Breast epithelium (tissue), 4 donors: Measurements from ENCODE around the gene KCTD10. TPM values are rescaled to one million over a fixed set of nuclear protein-coding genes. Genes with fewer than 3 reads are reported as not detected.

Experiments used
- DNase-seq, 2 donors: peaks; one replicate each; pipeline ENCODE4 v3.0.0-alpha.2; 2019; ENCODE audit warnings: low spot score in 2 of 2
- H3K27ac ChIP-seq, 2 donors: fragments of 200-600 bp; sonication (generic) in 1 of 2; one replicate each; pipeline ENCODE4 v1.5.1; 2016 to 2019; ENCODE audit warnings: mild to moderate bottlenecking in 1 of 2
- H3K27me3 ChIP-seq, 2 donors: fragments of 200-600 bp; sonication (generic) in 1 of 2; one replicate each; pipeline versions ENCODE4 v1.5.1 to v1.6.0; 2017 to 2019; ENCODE audit warnings: control low read depth in 1 of 2, mild to moderate bottlenecking in 1 of 2
- H3K36me3 ChIP-seq: fragments of 200-600 bp; one replicate; pipeline ENCODE4 v1.5.1; 2019
- H3K4me1 ChIP-seq, 2 donors: fragments of 200-600 bp; sonication (generic); one replicate each; pipeline ENCODE4 v1.5.1; 2016 to 2019; ENCODE audit warnings: control low read depth in 1 of 2
- H3K4me3 ChIP-seq, 3 donors: fragments of 200-600 bp; sonication (generic); 1 replicate in 2 of 3; 2 replicates in 1 of 3; pipeline ENCODE4 v1.5.1; 2016 to 2019; ENCODE audit warnings: mild to moderate bottlenecking in 3 of 3, moderate library complexity in 2 of 3
- H3K9me3 ChIP-seq, 2 donors: fragments of 200-600 bp; sonication (generic) in 1 of 2; one replicate each; pipeline ENCODE4 v1.5.1; 2016 to 2019; ENCODE audit warnings: control low read depth in 1 of 2
- POLR2A ChIP-seq: fragments of 450-650 bp; IDR thresholded peaks from one replicate; pipeline ENCODE4 v1.6.1; 2016; ENCODE audit warnings: antibody characterized with exemption, mild to moderate bottlenecking, moderate library complexity
- POLR2AphosphoS5 ChIP-seq, 3 donors: sonication (generic); formaldehyde crosslinking; IDR thresholded peaks; one replicate each; pipeline ENCODE4 v1.6.1; 2017; ENCODE audit warnings: antibody characterized with exemption in 3 of 3
- intact Hi-C: fragments of 100-400 bp; cut with DNase I; formaldehyde crosslinking; loops from one replicate; pipeline ENCODE4 v1.15.1; 2023; ENCODE audit warnings: low total_unique reads
- total RNA-seq, 3 donors: library from RNA; depleted of rRNA; stranded (reverse); fragments of >200 nt; gene quantifications; one replicate each; pipeline ENCODE4 v1.1.0, GENCODE V29; 2016
- TF ChIP-seq, protein P1 (sequence below), 3 donors: fragments of 450-650 bp; IDR thresholded peaks; one replicate each; pipeline ENCODE4 v1.5.1; 2016 to 2017; ENCODE audit warnings: antibody characterized with exemption in 3 of 3, mild to moderate bottlenecking in 3 of 3, moderate library complexity in 3 of 3

The KCTD10 gene
- total RNA-seq, 3 donors from 2014 or later: 65.3 to 86.2 (median 70.4) TPM

DNA sequence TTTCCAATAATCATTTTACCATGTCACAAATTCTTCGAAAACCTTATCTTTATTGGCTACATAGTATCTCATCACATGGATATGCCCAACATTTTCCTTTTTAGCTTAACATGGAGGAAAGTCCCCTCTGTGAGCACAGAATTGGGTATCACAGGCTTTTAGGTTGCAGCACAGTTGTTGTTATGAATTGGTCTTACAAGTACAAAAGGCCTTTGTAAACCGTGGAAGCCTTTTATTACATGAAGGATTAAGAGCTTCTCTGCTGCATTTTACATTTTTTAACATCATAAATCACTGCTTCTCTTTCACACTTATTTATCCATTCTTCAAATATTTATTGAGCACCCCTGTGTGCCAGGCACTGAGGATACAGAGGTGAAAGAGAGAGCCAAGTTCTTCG, 26.5 kb upstream of the KCTD10 start:
- no peak overlapping the region for H3K4me3 ChIP-seq
- DNase-seq: no peak
- H3K27ac ChIP-seq: no peak overlapping the region
- H3K9me3 ChIP-seq: no peaks in the 10 kb centered on the region
- H3K4me1 ChIP-seq: no peaks in the 10 kb centered on the region
- H3K36me3 ChIP-seq: peaks cover 18% of the 10 kb centered on the region
- TF ChIP-seq POLR2AphosphoS5 (IDR thresholded peaks at IDR 0.05) (no peak), POLR2A (no peak)
- TF ChIP-seq, protein P1, sequence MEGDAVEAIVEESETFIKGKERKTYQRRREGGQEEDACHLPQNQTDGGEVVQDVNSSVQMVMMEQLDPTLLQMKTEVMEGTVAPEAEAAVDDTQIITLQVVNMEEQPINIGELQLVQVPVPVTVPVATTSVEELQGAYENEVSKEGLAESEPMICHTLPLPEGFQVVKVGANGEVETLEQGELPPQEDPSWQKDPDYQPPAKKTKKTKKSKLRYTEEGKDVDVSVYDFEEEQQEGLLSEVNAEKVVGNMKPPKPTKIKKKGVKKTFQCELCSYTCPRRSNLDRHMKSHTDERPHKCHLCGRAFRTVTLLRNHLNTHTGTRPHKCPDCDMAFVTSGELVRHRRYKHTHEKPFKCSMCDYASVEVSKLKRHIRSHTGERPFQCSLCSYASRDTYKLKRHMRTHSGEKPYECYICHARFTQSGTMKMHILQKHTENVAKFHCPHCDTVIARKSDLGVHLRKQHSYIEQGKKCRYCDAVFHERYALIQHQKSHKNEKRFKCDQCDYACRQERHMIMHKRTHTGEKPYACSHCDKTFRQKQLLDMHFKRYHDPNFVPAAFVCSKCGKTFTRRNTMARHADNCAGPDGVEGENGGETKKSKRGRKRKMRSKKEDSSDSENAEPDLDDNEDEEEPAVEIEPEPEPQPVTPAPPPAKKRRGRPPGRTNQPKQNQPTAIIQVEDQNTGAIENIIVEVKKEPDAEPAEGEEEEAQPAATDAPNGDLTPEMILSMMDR (IDR thresholded peaks at IDR 0.05): no peak
- intact Hi-C loops: no loop called here
- no peaks in the 10 kb centered on the region for H3K27me3 ChIP-seq

DNA sequence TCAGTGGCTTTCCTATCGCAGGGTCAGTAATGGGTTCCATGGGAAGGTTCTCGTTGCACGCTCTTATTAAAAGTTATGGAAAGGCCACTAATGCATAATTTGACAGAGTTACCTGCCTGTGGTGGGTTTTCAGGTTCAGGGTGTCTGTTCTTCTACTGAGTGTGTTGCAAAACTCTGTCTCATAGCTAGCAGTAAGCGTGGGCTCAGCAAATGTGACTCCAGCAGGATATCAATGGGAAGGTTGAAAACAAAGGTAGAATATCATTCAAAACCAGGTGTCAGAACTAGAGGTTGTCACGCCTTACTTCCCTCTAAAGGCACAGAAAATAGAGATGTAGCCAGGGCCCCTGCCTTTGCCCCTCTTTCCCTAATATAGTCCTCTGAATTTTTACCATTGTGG, 25.2 kb upstream of the KCTD10 start:
- no peak for DNase-seq
- intact Hi-C loops: no loop called here
- H3K4me3 ChIP-seq: no peak overlapping the region
- H3K27ac ChIP-seq: no peak overlapping the region
- H3K9me3 ChIP-seq: no peaks in the 10 kb centered on the region
- TF ChIP-seq POLR2AphosphoS5 (IDR thresholded peaks at IDR 0.05): no peak
- no peak for TF ChIP-seq POLR2A
- TF ChIP-seq, protein P1 (IDR thresholded peaks at IDR 0.05): no peak
- peaks cover 19% of the 10 kb centered on the region for H3K36me3 ChIP-seq
- no peaks in the 10 kb centered on the region for H3K27me3 ChIP-seq
- H3K4me1 ChIP-seq: no peaks in the 10 kb centered on the region

DNA sequence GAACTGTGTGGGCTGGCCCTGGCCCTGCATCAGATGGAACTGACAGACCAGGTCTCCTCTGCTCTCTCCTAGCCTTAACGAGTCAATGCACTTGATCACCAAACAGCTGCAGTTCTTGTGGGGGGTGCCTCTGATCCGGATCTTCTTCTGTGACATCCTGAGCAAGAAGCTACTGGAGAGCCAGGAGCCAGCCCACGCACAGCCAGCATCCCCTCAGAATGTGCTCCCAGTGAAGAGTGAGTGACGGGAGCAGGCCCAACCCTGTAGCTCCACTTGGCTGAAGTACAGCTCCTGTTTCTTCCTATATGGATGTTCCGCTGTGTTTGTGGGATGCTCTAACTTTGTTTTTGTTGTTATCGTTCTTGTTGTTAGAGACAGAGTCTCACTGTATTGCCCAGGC, 24.2 kb upstream of the KCTD10 start:
- no peak for DNase-seq
- TF ChIP-seq POLR2AphosphoS5 (IDR thresholded peaks at IDR 0.05) (no peak), POLR2A (no peak)
- TF ChIP-seq, protein P1 (IDR thresholded peaks at IDR 0.05): no peak
- Histone ChIP-seq H3K4me3 (no peak overlapping the region), H3K9me3 (no peaks in the 10 kb centered on the region), H3K27me3 (no peaks in the 10 kb centered on the region), H3K4me1 (no peaks in the 10 kb centered on the region), H3K27ac (no peak overlapping the region), H3K36me3 (peaks cover 11% of the 10 kb centered on the region)
- intact Hi-C loops: no loop called here

DNA sequence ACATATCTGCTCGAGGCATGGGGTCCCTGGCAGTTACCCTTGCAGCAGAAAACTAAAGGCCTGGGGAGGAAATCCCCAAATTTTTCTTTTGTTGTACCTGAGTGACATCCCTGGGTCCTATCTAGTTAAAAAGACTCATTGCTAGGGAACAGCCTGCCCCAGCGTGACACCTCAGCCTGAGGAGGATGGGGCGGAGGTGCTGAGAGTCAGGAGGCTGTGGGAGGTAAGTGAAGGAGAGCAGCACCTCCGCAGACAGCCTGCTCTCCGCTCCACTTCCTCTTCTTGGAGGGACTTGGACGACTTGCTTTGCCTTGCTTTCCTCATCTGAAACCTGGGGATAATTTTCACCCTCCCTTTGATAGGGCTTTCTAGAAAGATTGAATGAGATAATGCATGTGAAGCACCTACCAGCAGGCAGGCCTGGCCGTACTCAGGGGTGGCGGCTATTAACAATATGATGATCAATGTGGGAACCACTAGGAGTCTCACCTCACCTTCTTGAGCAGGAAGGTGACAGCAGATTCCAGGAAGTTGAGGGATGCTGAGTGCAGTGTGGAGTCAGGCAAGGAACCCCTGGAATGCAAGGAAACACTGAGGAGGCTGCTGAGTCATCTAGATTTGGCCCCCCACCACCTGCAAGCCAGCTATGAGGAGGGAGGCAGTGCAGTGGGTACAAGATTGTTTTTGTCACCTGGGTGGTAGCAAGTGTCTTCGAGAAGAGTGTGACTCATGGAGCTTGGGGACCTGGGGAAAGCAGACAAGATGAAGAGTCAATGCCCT, 23.5 kb upstream of the KCTD10 start:
- Histone ChIP-seq H3K4me3 (no peak overlapping the region), H3K9me3 (no peaks in the 10 kb centered on the region), H3K4me1 (no peaks in the 10 kb centered on the region), H3K27me3 (no peaks in the 10 kb centered on the region), H3K36me3 (peaks cover 11% of the 10 kb centered on the region), H3K27ac (no peak overlapping the region)
- TF ChIP-seq POLR2A (no peak), POLR2AphosphoS5 (IDR thresholded peaks at IDR 0.05) (no peak)
- TF ChIP-seq, protein P1 (IDR thresholded peaks at IDR 0.05): no peak
- intact Hi-C loops: no loop called here
- DNase-seq: no peak

DNA sequence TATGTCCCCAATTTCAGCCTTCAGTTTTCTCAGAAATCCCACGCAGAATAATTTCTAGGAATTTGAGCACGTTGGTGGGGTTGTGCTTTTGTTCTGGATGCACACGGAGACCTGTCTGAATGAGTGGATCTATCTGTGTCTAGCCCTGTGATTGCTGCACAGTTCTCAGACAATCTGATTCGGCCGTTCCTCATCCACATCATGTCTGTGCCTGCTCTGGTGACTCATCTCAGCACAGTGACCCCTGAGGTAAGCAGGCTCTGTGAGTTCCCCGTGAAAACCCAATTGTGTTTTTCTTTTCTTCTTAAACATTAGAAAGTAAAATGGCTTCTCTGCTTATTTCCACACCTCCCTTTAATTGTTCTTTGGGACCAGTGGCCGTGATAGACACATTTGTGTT, 20.6 kb upstream of the KCTD10 start:
- no peak overlapping the region for H3K27ac ChIP-seq
- no peaks in the 10 kb centered on the region for H3K4me1 ChIP-seq
- no peaks in the 10 kb centered on the region for H3K9me3 ChIP-seq
- no peaks in the 10 kb centered on the region for H3K27me3 ChIP-seq
- intact Hi-C loops: no loop called here
- DNase-seq: no peak
- peaks cover 15% of the 10 kb centered on the region for H3K36me3 ChIP-seq
- no peak overlapping the region for H3K4me3 ChIP-seq
- TF ChIP-seq, protein P1 (IDR thresholded peaks at IDR 0.05): no peak
- TF ChIP-seq POLR2AphosphoS5 (IDR thresholded peaks at IDR 0.05) (no peak), POLR2A (no peak)
